ENCODE results near the gene OR7G3. TPM values are rescaled to one million over a fixed set of nuclear protein-coding genes. Genes with fewer than 3 reads are reported as not detected.

Gene OR7G3
- total and polyA plus RNA-seq, 2 donors (not counting 3 experiments of a cell fraction or from before 2014, with no cell fraction given), result not detected

GRCh38 chr19:9115307-9115813, 11.4 kb downstream of the OR7G3 start, which contains the start of gene OR7G1:
Gene OR7G1 (minus strand): TSS chr19:9115763. CDS start chr19:9115763, 0 bp downstream.
- BruUV-seq (replicated peaks), result no TSS peak
- Histone ChIP-seq H3K4me1 (ENCODE audit: control insufficient read depth, extremely low read depth, insufficient read depth, low read length) (no peaks in the 10 kb centered on the region), H3K4me2 (ENCODE audit: insufficient read depth, low read length) (no peak within 1 kb of the TSS), H3K27ac (ENCODE audit: insufficient read depth, low read depth, low read length) (no peak within 1 kb of the TSS), H3K36me3 (ENCODE audit: control insufficient read depth in 2 of 2, extremely low read depth in 1 of 2, insufficient read depth in 2 of 2, low read length in 2 of 2) (no peaks in the 10 kb centered on the region), H3K9me1 (replicated peaks; ENCODE audit: control insufficient read depth, extremely low read depth, insufficient read depth, low read length) (no peaks in the 10 kb centered on the region), H3K27me3 (ENCODE audit: control insufficient read depth in 2 of 2, insufficient read depth in 2 of 2, low read length in 2 of 2) (no peaks in the 10 kb centered on the region), H3K4me3 (replicated peaks in 1 of 3; ENCODE audit: insufficient read depth in 1 of 3, low read depth in 1 of 3, low read length in 3 of 3) (no peak within 1 kb of the TSS), H2AFZ (ENCODE audit: low read depth, low read length) (no peak within 1 kb of the TSS), H3K79me2 (ENCODE audit: control insufficient read depth, insufficient read depth, low read length) (no peaks in the 10 kb centered on the region), H3K9me3 (replicated peaks; ENCODE audit: control insufficient read depth, insufficient read depth, low read length) (no peaks in the 10 kb centered on the region), H4K20me1 (replicated peaks; ENCODE audit: control insufficient read depth, extremely low read depth, insufficient read depth, low read length) (no peaks in the 10 kb centered on the region), H3K9ac (replicated peaks; ENCODE audit: extremely low read depth, insufficient read depth, low read length) (no peak within 1 kb of the TSS)
- ChIA-PET POLR2A (interaction anchor here (0.7 kb wide), 1 partner anchor 54 kb away, joined by 6 read pairs; no protein-coding TSS in a partner anchor), CTCF (no interaction called here)
- DNase-seq (ENCODE audit: low read depth, low spot score), result no peak
- TF ChIP-seq CTCF (IDR thresholded peaks at IDR 0.05; ENCODE audit: extremely low read depth in 1 of 2, insufficient read depth in 1 of 2, low read depth in 1 of 2, low read length in 2 of 2) (no peak), MYC (IDR thresholded peaks at IDR 0.05; ENCODE audit: low read depth, low read length) (no peak), FOS (IDR thresholded peaks at IDR 0.05; ENCODE audit: borderline replicate concordance, insufficient read depth, low read length) (no peak), POLR2AphosphoS5 (IDR thresholded peaks at IDR 0.05; ENCODE audit: insufficient read depth, low read depth, low read length) (no peak), JUN (IDR thresholded peaks at IDR 0.05; ENCODE audit: borderline replicate concordance, insufficient read depth, insufficient read length, low read depth) (no peak), POLR2A (IDR thresholded peaks at IDR 0.05; ENCODE audit: low read depth, low read length) (no peak), EZH2 (IDR thresholded peaks at IDR 0.05; ENCODE audit: borderline replicate concordance, low read depth, low read length, severe bottlenecking) (no peak), GATA2 (IDR thresholded peaks at IDR 0.05; ENCODE audit: insufficient read depth, insufficient read length, low read depth, low read length) (no peak), MAX (IDR thresholded peaks at IDR 0.05; ENCODE audit: insufficient read depth, insufficient read length) (no peak)
- dilution Hi-C loops (cut with MboI; ENCODE audit: extremely low pct_ligation_motif_present, low sequenced_read_pairs) (no loop called here), intact Hi-C loops (cut with micrococcal nuclease) (no loop called here)
- FAIRE-seq, result no peak

All from endothelial cell of umbilical vein (primary cell).